Measurements from ENCODE around the gene PTPRN2.

The PTPRN2 gene

DNA sequence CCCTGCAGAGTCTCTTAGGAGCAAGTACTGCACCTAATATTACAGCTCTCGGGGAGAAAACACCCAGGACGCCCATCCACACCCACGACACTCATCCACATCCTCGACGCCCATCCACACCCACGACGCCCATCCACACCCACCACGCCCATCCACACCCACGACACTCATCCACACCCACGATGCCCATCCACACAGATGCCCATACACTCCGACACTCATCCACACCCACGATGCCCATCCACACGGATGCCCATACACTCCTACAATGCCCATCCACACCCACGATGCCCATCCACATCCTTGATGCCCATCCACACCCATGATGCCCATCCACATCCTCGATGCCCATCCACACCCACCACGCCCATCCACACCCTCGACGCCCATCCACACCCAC is 503.1 kb downstream of the PTPRN2 start:
- no peaks in the 10 kb centered on the region for H3K9me3 ChIP-seq (ENCODE audit: control insufficient read depth in 2 of 2, low read length in 2 of 2)
- H3K4me1 ChIP-seq (ENCODE audit: control insufficient read depth in 2 of 2, insufficient read depth in 2 of 2, low read length in 2 of 2): no peaks in the 10 kb centered on the region
- no peaks in the 10 kb centered on the region for H3K36me3 ChIP-seq (ENCODE audit: control insufficient read depth in 2 of 2, insufficient read depth in 2 of 2, low read length in 2 of 2)
- H3K27me3 ChIP-seq (ENCODE audit: control insufficient read depth in 2 of 2, insufficient read depth in 2 of 2, low read length in 2 of 2): no peaks in the 10 kb centered on the region
- H3K9ac ChIP-seq (ENCODE audit: low read depth in 1 of 2, low read length in 2 of 2): no peak overlapping the region
- no peak overlapping the region for H3K27ac ChIP-seq (ENCODE audit: low read depth in 2 of 2, low read length in 2 of 2)
- no peak overlapping the region for H3K4me3 ChIP-seq (ENCODE audit: low read length in 2 of 2)

GRCh38 chr7:158083526-158084310 is 503.9 kb downstream of the PTPRN2 start:
- Histone ChIP-seq H3K4me1 (ENCODE audit: control insufficient read depth in 2 of 2, insufficient read depth in 2 of 2, low read length in 2 of 2) (no peaks in the 10 kb centered on the region), H3K27me3 (ENCODE audit: control insufficient read depth in 2 of 2, insufficient read depth in 2 of 2, low read length in 2 of 2) (no peaks in the 10 kb centered on the region), H3K4me3 (ENCODE audit: low read length in 2 of 2) (no peak overlapping the region), H3K9me3 (ENCODE audit: control insufficient read depth in 2 of 2, low read length in 2 of 2) (no peaks in the 10 kb centered on the region), H3K9ac (ENCODE audit: low read depth in 1 of 2, low read length in 2 of 2) (no peak overlapping the region), H3K36me3 (ENCODE audit: control insufficient read depth in 2 of 2, insufficient read depth in 2 of 2, low read length in 2 of 2) (no peaks in the 10 kb centered on the region), H3K27ac (ENCODE audit: low read depth in 2 of 2, low read length in 2 of 2) (no peak overlapping the region)

DNA sequence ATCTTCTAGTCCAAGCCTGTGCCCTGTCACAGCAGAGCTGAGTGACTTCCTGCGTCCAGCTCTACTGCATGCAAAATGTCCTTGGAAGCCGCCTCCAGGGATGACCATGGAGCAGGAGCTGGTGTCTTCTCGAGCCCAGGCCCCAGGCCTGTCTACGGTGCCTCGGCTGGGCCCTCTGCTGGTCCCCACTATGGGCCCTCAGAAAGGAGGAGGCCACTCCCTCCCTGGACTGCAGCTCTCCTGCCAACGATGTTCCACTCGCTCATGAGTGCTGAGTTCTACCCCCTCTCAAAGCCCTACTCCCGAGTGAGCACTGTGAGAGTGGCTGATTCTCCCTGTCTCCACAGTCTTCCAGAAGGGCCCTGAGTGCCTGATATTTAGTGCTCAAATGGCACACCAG is 504.9 kb downstream of the PTPRN2 start:
- no peaks in the 10 kb centered on the region for H3K36me3 ChIP-seq (ENCODE audit: control insufficient read depth in 2 of 2, insufficient read depth in 2 of 2, low read length in 2 of 2)
- no peak overlapping the region for H3K4me3 ChIP-seq (ENCODE audit: low read length in 2 of 2)
- H3K9ac ChIP-seq (ENCODE audit: low read depth in 1 of 2, low read length in 2 of 2): no peak overlapping the region
- no peaks in the 10 kb centered on the region for H3K27me3 ChIP-seq (ENCODE audit: control insufficient read depth in 2 of 2, insufficient read depth in 2 of 2, low read length in 2 of 2)
- no peaks in the 10 kb centered on the region for H3K9me3 ChIP-seq (ENCODE audit: control insufficient read depth in 2 of 2, low read length in 2 of 2)
- H3K27ac ChIP-seq (ENCODE audit: low read depth in 2 of 2, low read length in 2 of 2): no peak overlapping the region
- H3K4me1 ChIP-seq (ENCODE audit: control insufficient read depth in 2 of 2, insufficient read depth in 2 of 2, low read length in 2 of 2): no peaks in the 10 kb centered on the region

DNA sequence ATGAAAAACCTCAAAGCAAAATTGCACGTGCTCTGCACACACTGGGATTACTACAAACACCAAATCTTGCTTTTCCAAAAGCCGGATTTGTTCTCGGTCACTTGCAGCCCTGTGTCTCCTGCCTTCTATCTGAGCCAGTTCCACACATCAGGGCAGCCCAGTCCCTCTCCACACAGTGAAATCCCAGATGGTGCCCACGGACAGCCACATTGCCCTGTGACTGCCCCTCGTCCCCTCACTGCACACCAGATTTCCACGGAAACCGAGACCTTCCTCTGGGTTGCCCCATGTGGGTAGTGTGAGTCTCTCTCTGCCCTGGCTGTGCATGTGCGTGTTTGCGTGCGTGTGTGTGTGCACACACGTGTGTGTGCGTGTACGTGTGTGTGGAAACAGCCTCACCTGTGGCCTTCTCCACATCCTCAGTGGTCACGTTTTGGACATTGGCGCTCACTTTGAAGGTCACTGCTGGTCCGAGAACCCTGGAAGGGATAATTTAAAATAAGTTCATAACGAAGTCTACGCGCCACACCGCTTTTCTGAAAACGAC is 506.7 kb downstream of the PTPRN2 start:
- H3K9me3 ChIP-seq (ENCODE audit: control insufficient read depth in 2 of 2, low read length in 2 of 2): no peaks in the 10 kb centered on the region
- H3K4me3 ChIP-seq (ENCODE audit: low read length in 2 of 2): no peak overlapping the region
- no peaks in the 10 kb centered on the region for H3K27me3 ChIP-seq (ENCODE audit: control insufficient read depth in 2 of 2, insufficient read depth in 2 of 2, low read length in 2 of 2)
- H3K36me3 ChIP-seq (ENCODE audit: control insufficient read depth in 2 of 2, insufficient read depth in 2 of 2, low read length in 2 of 2): no peaks in the 10 kb centered on the region
- no peaks in the 10 kb centered on the region for H3K4me1 ChIP-seq (ENCODE audit: control insufficient read depth in 2 of 2, insufficient read depth in 2 of 2, low read length in 2 of 2)
- no peak overlapping the region for H3K9ac ChIP-seq (ENCODE audit: low read depth in 1 of 2, low read length in 2 of 2)
- H3K27ac ChIP-seq (ENCODE audit: low read depth in 2 of 2, low read length in 2 of 2): no peak overlapping the region

GRCh38 chr7:158077934-158078910 is 509.4 kb downstream of the PTPRN2 start:
- H3K4me1 ChIP-seq (ENCODE audit: control insufficient read depth in 2 of 2, insufficient read depth in 2 of 2, low read length in 2 of 2): no peaks in the 10 kb centered on the region
- H3K4me3 ChIP-seq (ENCODE audit: low read length in 2 of 2): no peak overlapping the region
- H3K27me3 ChIP-seq (ENCODE audit: control insufficient read depth in 2 of 2, insufficient read depth in 2 of 2, low read length in 2 of 2): no peaks in the 10 kb centered on the region
- H3K9me3 ChIP-seq (ENCODE audit: control insufficient read depth in 2 of 2, low read length in 2 of 2): no peaks in the 10 kb centered on the region
- H3K9ac ChIP-seq (ENCODE audit: low read depth in 1 of 2, low read length in 2 of 2): no peak overlapping the region
- no peaks in the 10 kb centered on the region for H3K36me3 ChIP-seq (ENCODE audit: control insufficient read depth in 2 of 2, insufficient read depth in 2 of 2, low read length in 2 of 2)
- no peak overlapping the region for H3K27ac ChIP-seq (ENCODE audit: low read depth in 2 of 2, low read length in 2 of 2)

- Histone ChIP-seq H3K27me3 (ENCODE audit: control insufficient read depth in 2 of 2, insufficient read depth in 2 of 2, low read length in 2 of 2) (no peaks in the 10 kb centered on the region), H3K36me3 (ENCODE audit: control insufficient read depth in 2 of 2, insufficient read depth in 2 of 2, low read length in 2 of 2) (no peaks in the 10 kb centered on the region), H3K4me1 (ENCODE audit: control insufficient read depth in 2 of 2, insufficient read depth in 2 of 2, low read length in 2 of 2) (no peaks in the 10 kb centered on the region), H3K9me3 (ENCODE audit: control insufficient read depth in 2 of 2, low read length in 2 of 2) (no peaks in the 10 kb centered on the region), H3K4me3 (ENCODE audit: low read length in 2 of 2) (no peak overlapping the region), H3K9ac (ENCODE audit: low read depth in 1 of 2, low read length in 2 of 2) (no peak overlapping the region), H3K27ac (ENCODE audit: low read depth in 2 of 2, low read length in 2 of 2) (no peak overlapping the region)
These were observed 510.3 kb downstream of the PTPRN2 start for GRCh38 chr7:158077151-158077840.

GRCh38 chr7:158076656-158077055 is 511.0 kb downstream of the PTPRN2 start:
- H3K36me3 ChIP-seq (ENCODE audit: control insufficient read depth in 2 of 2, insufficient read depth in 2 of 2, low read length in 2 of 2): no peaks in the 10 kb centered on the region

GRCh38 chr7:158076215-158076614 is 511.4 kb downstream of the PTPRN2 start:
- H3K27me3 ChIP-seq (ENCODE audit: control insufficient read depth in 2 of 2, insufficient read depth in 2 of 2, low read length in 2 of 2): no peaks in the 10 kb centered on the region
- no peaks in the 10 kb centered on the region for H3K36me3 ChIP-seq (ENCODE audit: control insufficient read depth in 2 of 2, insufficient read depth in 2 of 2, low read length in 2 of 2)
- H3K9me3 ChIP-seq (ENCODE audit: control insufficient read depth in 2 of 2, low read length in 2 of 2): no peaks in the 10 kb centered on the region
- H3K27ac ChIP-seq (ENCODE audit: low read depth in 2 of 2, low read length in 2 of 2): no peak overlapping the region
- no peak overlapping the region for H3K4me3 ChIP-seq (ENCODE audit: low read length in 2 of 2)
- H3K9ac ChIP-seq (ENCODE audit: low read depth in 1 of 2, low read length in 2 of 2): no peak overlapping the region
- no peaks in the 10 kb centered on the region for H3K4me1 ChIP-seq (ENCODE audit: control insufficient read depth in 2 of 2, insufficient read depth in 2 of 2, low read length in 2 of 2)

More at GRCh38 chr7:158076656-158077055, 511.0 kb downstream of the PTPRN2 start:
- Histone ChIP-seq H3K4me3 (ENCODE audit: low read length in 2 of 2) (no peak overlapping the region), H3K27ac (ENCODE audit: low read depth in 2 of 2, low read length in 2 of 2) (no peak overlapping the region), H3K4me1 (ENCODE audit: control insufficient read depth in 2 of 2, insufficient read depth in 2 of 2, low read length in 2 of 2) (no peaks in the 10 kb centered on the region), H3K27me3 (ENCODE audit: control insufficient read depth in 2 of 2, insufficient read depth in 2 of 2, low read length in 2 of 2) (no peaks in the 10 kb centered on the region), H3K9ac (ENCODE audit: low read depth in 1 of 2, low read length in 2 of 2) (no peak overlapping the region), H3K9me3 (ENCODE audit: control insufficient read depth in 2 of 2, low read length in 2 of 2) (no peaks in the 10 kb centered on the region)

DNA sequence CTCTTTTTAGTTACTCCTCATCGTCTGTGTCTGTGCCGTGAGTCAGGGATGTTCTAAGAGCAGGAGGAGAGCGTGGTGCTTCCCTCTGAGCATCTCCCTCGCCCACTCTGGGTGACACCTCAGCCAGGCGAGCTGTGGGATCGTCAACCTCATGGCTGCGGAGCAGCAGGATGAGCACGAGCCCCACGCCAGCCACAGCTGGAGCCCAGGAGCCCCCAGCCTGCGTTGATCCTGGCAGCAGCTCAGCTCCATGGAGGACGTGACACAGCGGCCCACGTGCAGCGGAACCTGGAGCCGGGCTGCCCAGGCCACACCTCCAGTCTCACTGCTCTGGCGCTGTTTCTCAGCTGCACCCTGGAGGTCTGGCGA is 512.0 kb downstream of the PTPRN2 start:
- H3K27ac ChIP-seq (ENCODE audit: low read depth in 2 of 2, low read length in 2 of 2): no peak overlapping the region
- H3K4me1 ChIP-seq (ENCODE audit: control insufficient read depth in 2 of 2, insufficient read depth in 2 of 2, low read length in 2 of 2): no peaks in the 10 kb centered on the region
- H3K9me3 ChIP-seq (ENCODE audit: control insufficient read depth in 2 of 2, low read length in 2 of 2): no peaks in the 10 kb centered on the region
- H3K27me3 ChIP-seq (ENCODE audit: control insufficient read depth in 2 of 2, insufficient read depth in 2 of 2, low read length in 2 of 2): no peaks in the 10 kb centered on the region
- H3K9ac ChIP-seq (ENCODE audit: low read depth in 1 of 2, low read length in 2 of 2): no peak overlapping the region
- H3K4me3 ChIP-seq (ENCODE audit: low read length in 2 of 2): no peak overlapping the region
- no peaks in the 10 kb centered on the region for H3K36me3 ChIP-seq (ENCODE audit: control insufficient read depth in 2 of 2, insufficient read depth in 2 of 2, low read length in 2 of 2)
